ENCODE data around the gene FAM163A. TPM values are rescaled to one million over a fixed set of nuclear protein-coding genes. Genes with fewer than 3 reads are reported as not detected.

Gene FAM163A
- total RNA-seq, 1 experiment from 2014 or later: not detected

DNA sequence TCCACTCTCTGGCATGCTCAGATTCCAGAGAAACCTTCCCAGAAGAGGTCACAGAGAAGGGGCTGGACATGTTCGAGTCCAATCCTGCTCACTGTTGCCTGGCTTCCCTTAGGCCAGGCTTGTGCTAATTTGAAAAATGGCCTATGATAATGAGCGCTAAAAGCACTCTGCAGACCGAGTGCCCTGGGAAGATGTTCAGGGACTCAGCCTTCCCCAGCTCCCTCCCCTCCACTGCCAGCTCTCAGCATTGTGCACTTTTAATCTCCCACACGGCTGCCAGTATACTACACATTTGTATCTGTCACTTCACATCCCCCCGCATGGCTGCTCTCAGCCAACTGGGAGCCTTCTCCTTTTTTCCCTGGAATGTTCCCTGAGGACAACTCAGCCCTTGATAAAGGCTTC is 24.1 kb downstream of the FAM163A start:
- H3K27ac Mint-ChIP-seq (ENCODE audit: unreplicated experiment): no peak overlapping the region

DNA sequence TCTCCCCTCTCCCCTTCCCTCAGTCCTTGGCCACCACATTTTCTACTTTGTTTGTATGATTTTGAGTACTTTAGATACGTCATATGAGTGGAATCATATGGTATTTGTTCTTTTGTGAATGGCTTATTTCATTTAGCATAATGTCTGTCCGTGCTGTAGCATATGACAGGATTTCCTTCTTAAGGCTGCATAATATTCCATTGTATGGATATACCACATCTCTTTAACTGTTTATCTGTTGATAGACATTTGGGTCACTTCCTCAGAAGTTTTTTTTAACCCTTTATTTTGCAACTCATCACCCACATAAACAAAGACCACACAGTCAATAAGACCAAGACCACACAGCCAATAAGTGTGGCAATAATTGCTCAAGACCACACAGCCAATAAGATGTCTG is 24.9 kb downstream of the FAM163A start:
- no peaks in the 10 kb centered on the region for H3K27me3 ChIP-seq (replicated peaks; ENCODE audit: control insufficient read depth, insufficient read depth, low read length)
- TF ChIP-seq, protein P1, sequence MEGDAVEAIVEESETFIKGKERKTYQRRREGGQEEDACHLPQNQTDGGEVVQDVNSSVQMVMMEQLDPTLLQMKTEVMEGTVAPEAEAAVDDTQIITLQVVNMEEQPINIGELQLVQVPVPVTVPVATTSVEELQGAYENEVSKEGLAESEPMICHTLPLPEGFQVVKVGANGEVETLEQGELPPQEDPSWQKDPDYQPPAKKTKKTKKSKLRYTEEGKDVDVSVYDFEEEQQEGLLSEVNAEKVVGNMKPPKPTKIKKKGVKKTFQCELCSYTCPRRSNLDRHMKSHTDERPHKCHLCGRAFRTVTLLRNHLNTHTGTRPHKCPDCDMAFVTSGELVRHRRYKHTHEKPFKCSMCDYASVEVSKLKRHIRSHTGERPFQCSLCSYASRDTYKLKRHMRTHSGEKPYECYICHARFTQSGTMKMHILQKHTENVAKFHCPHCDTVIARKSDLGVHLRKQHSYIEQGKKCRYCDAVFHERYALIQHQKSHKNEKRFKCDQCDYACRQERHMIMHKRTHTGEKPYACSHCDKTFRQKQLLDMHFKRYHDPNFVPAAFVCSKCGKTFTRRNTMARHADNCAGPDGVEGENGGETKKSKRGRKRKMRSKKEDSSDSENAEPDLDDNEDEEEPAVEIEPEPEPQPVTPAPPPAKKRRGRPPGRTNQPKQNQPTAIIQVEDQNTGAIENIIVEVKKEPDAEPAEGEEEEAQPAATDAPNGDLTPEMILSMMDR (IDR thresholded peaks at IDR 0.05; ENCODE audit: insufficient read depth in 1 of 2, low read depth in 1 of 2, low read length in 1 of 2, severe bottlenecking in 1 of 2, unreplicated experiment in 1 of 2): no peak
- Mint-ChIP-seq H3K9me3 (ENCODE audit: unreplicated experiment) (no peaks in the 10 kb centered on the region), H3K4me1 (ENCODE audit: low read depth, unreplicated experiment) (no peaks in the 10 kb centered on the region), H3K27me3 (ENCODE audit: insufficient read depth, unreplicated experiment) (no peaks in the 10 kb centered on the region), H3K4me3 (ENCODE audit: unreplicated experiment) (no peak overlapping the region), H3K36me3 (ENCODE audit: insufficient read depth, unreplicated experiment) (no peaks in the 10 kb centered on the region), H3K27ac (ENCODE audit: unreplicated experiment) (no peak overlapping the region)
- intact Hi-C loops (cut with micrococcal nuclease; ENCODE audit: unreplicated experiment): no loop called here
- ChIA-PET CTCF (no interaction called here), POLR2A (no interaction called here)
- H3K9me3 ChIP-seq: no peaks in the 10 kb centered on the region; the same call in 1 of the 2 replicates
- H3K4me1 ChIP-seq: no peaks in the 10 kb centered on the region
- DNase-seq: no peak
- no TSS peak for BruUV-seq (replicated peaks)
- H3K36me3 ChIP-seq (ENCODE audit: control insufficient read depth, insufficient read depth, low read length): no peaks in the 10 kb centered on the region
- no peak overlapping the region for H3K4me3 ChIP-seq (ENCODE audit: low read depth, low read length)

More for the DNA sequence above, 24.1 kb downstream of the FAM163A start:
- no peak for DNase-seq
- intact Hi-C loops (cut with micrococcal nuclease; ENCODE audit: unreplicated experiment): no loop called here
- no TSS peak for BruUV-seq (replicated peaks)
- TF ChIP-seq, protein P1 (IDR thresholded peaks at IDR 0.05; ENCODE audit: insufficient read depth in 1 of 2, low read depth in 1 of 2, low read length in 1 of 2, severe bottlenecking in 1 of 2, unreplicated experiment in 1 of 2): no peak
- ChIA-PET POLR2A (interaction anchor here (0.7 kb wide), 1 partner anchor 13 kb away, joined by 8 read pairs; no protein-coding TSS in a partner anchor), CTCF (no interaction called here)
- no peaks in the 10 kb centered on the region for H3K36me3 ChIP-seq (ENCODE audit: control insufficient read depth, insufficient read depth, low read length)
- H3K4me1 Mint-ChIP-seq (ENCODE audit: low read depth, unreplicated experiment): no peaks in the 10 kb centered on the region
- H3K4me3 ChIP-seq (ENCODE audit: low read depth, low read length): no peak overlapping the region
- no peaks in the 10 kb centered on the region for H3K36me3 Mint-ChIP-seq (ENCODE audit: insufficient read depth, unreplicated experiment)
- no peaks in the 10 kb centered on the region for H3K27me3 ChIP-seq (replicated peaks; ENCODE audit: control insufficient read depth, insufficient read depth, low read length)
- H3K4me3 Mint-ChIP-seq (ENCODE audit: unreplicated experiment): no peak overlapping the region
- no peaks in the 10 kb centered on the region for H3K9me3 Mint-ChIP-seq (ENCODE audit: unreplicated experiment)
- H3K27me3 Mint-ChIP-seq (ENCODE audit: insufficient read depth, unreplicated experiment): no peaks in the 10 kb centered on the region
- H3K9me3 ChIP-seq: no peaks in the 10 kb centered on the region
- H3K4me1 ChIP-seq: no peaks in the 10 kb centered on the region

DNA sequence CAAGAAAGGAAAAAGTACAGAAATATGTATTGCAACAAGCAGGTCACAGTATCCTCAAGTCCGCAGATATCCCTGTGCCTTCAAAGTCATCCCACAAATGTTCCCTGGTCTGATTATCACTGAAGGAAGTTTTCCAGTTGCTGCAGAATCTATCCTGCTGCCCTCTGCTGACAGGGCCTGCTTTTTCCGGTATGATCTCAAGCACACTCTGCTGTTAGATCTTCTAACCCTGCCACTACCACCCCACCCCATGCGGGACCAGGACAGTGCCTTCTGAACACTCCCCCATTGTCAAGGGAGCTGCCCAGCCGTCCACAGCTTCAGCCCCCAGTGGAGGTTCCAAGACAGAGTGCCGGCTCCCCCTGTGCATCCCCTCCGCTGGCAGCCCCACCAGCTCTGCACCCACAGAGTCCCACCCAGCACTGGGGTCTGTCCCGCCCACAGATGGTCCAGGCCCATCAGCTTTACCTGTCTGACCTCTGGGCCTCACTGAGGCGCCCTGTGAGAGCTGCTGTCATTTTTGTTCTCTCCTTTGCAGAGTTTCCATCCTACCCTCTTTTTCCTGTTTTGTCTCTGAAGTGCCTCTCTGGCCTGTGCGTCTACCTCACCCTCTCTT is 27.9 kb downstream of the FAM163A start:
- Mint-ChIP-seq H3K36me3 (ENCODE audit: insufficient read depth, unreplicated experiment) (no peaks in the 10 kb centered on the region), H3K4me3 (ENCODE audit: unreplicated experiment) (no peak overlapping the region), H3K9me3 (ENCODE audit: unreplicated experiment) (no peaks in the 10 kb centered on the region), H3K27me3 (ENCODE audit: insufficient read depth, unreplicated experiment) (no peaks in the 10 kb centered on the region), H3K4me1 (ENCODE audit: low read depth, unreplicated experiment) (no peaks in the 10 kb centered on the region), H3K27ac (ENCODE audit: unreplicated experiment) (no peak overlapping the region)
- Histone ChIP-seq H3K36me3 (ENCODE audit: control insufficient read depth, insufficient read depth, low read length) (no peaks in the 10 kb centered on the region), H3K4me1 (no peaks in the 10 kb centered on the region), H3K9me3 (no peaks in the 10 kb centered on the region; the same call in 1 of the 2 replicates), H3K4me3 (ENCODE audit: low read depth, low read length) (no peak overlapping the region), H3K27me3 (replicated peaks; ENCODE audit: control insufficient read depth, insufficient read depth, low read length) (no peaks in the 10 kb centered on the region)
- DNase-seq: peak in 1 of 2 experiments; percentile 8
- POLR2A ChIA-PET: no interaction called here
- CTCF ChIA-PET: interaction anchor here (0.6 kb wide), 1 partner anchor 44 kb away, joined by 3 read pairs; no protein-coding TSS in a partner anchor
- TF ChIP-seq, protein P1 (IDR thresholded peaks at IDR 0.05; ENCODE audit: insufficient read depth in 1 of 2, low read depth in 1 of 2, low read length in 1 of 2, severe bottlenecking in 1 of 2, unreplicated experiment in 1 of 2): no peak
- BruUV-seq (replicated peaks): no TSS peak
- intact Hi-C loops (cut with micrococcal nuclease; ENCODE audit: unreplicated experiment): loop anchor here (1.0 kb wide), 1 partner anchor 65 kb away; no protein-coding TSS in a partner anchor
